ENCODE results near the gene SPEN. TPM values are rescaled to one million over a fixed set of nuclear protein-coding genes. Genes with fewer than 3 reads are reported as not detected.

Gene SPEN
- total and polyA plus RNA-seq, 3 experiments from 2014 or later, result 35.6 to 66.3 (median 63.1) TPM

DNA sequence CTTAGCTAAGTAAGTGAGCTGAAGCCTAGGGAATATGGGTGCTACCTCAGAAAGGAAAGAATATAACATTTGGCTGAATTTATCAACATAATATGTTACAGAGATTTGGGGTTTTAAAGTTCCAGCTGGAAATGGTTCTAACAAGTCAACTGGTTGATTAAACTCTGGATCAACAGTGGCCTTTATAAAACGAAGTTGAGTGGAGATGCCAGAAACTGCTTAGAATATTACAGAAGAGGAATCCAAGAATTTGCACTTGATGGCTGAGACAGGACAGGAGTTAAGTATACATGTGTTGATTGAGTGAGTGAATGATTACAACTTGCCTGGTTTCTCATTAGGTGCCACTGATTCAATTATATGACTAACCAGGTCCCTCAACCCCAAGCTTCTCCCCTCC, 135.8 kb downstream of the SPEN start:
- Mint-ChIP-seq H3K36me3 (no peaks in the 10 kb centered on the region), H3K27me3 (peaks cover 2 to 10% of the 10 kb centered on the region in 2 donors), H3K4me1 (peaks cover 0 to under 1% (median 0%) of the 10 kb centered on the region in 3 donors), H3K4me3 (peak overlapping the region in 1 of 7 donors; percentile 4), H3K27ac (no peak overlapping the region), H3K9me3 (no peaks in the 10 kb centered on the region)
- no peak overlapping the region for H3K4me3 ChIP-seq (ENCODE audit: low read length)
- H3K36me3 ChIP-seq (ENCODE audit: insufficient read depth, low read length), result no peaks in the 10 kb centered on the region
- no peak overlapping the region for H3K27ac ChIP-seq (ENCODE audit: low read depth, low read length)
- ChIA-PET CTCF (no interaction called here), POLR2A (no interaction called here)
- no peaks in the 10 kb centered on the region for H3K27me3 ChIP-seq (ENCODE audit: insufficient read depth, low read length, poor library complexity, severe bottlenecking)
- no peaks in the 10 kb centered on the region for H3K9me3 ChIP-seq (ENCODE audit: low read length)
- DNase-seq, result no peak
- no peaks in the 10 kb centered on the region for H3K4me1 ChIP-seq (ENCODE audit: insufficient read depth, low read length)

DNA sequence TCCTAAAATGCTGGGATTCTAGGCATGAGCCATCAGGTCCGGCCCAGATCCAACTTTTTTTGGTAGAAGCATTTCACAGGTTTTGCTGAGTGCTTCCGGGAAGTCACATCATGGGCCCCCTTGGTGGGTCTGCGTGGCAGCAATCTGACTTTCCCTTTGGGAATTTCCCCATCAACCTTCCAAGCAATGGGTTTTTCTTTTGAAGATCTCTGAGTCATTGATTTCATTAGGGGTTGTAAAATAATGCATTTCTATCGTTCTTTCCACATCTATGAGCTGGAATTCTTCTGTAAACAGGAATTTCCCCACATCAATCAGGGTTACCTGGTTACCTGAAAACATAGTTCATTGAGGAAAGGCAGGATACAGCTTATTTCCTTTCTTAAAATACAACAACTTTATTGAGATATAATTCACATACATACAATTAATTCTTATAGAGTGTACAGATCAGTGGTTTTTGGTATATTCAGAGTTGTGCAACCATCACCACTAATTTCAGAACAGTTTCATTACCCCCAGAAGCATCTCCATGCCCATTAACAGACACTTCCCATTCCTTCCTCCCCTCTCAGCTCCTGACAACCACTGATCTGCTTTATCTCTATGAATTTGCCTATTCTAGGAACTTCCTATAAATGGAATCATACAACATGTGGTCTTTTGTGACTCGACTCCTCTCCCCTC, 138.2 kb downstream of the SPEN start:
- Histone ChIP-seq H3K27me3 (ENCODE audit: insufficient read depth, low read length, poor library complexity, severe bottlenecking) (no peaks in the 10 kb centered on the region), H3K27ac (ENCODE audit: low read depth, low read length) (no peak overlapping the region), H3K4me3 (ENCODE audit: low read length) (no peak overlapping the region), H3K36me3 (ENCODE audit: insufficient read depth, low read length) (no peaks in the 10 kb centered on the region), H3K9me3 (ENCODE audit: low read length) (no peaks in the 10 kb centered on the region), H3K4me1 (ENCODE audit: insufficient read depth, low read length) (no peaks in the 10 kb centered on the region)
- peaks cover 2 to 10% of the 10 kb centered on the region in 2 donors for H3K27me3 Mint-ChIP-seq
- no peaks in the 10 kb centered on the region for H3K4me1 Mint-ChIP-seq
- CTCF ChIA-PET, result no interaction called here
- no peak overlapping the region for H3K27ac Mint-ChIP-seq
- H3K9me3 Mint-ChIP-seq, result no peaks in the 10 kb centered on the region
- DNase-seq, result no peak
- POLR2A ChIA-PET, result interaction anchor here (0.6 kb wide), 1 partner anchor 168 kb away, joined by 4 read pairs; no protein-coding TSS in a partner anchor
- no peaks in the 10 kb centered on the region for H3K36me3 Mint-ChIP-seq
- H3K4me3 Mint-ChIP-seq, result no peak overlapping the region

DNA sequence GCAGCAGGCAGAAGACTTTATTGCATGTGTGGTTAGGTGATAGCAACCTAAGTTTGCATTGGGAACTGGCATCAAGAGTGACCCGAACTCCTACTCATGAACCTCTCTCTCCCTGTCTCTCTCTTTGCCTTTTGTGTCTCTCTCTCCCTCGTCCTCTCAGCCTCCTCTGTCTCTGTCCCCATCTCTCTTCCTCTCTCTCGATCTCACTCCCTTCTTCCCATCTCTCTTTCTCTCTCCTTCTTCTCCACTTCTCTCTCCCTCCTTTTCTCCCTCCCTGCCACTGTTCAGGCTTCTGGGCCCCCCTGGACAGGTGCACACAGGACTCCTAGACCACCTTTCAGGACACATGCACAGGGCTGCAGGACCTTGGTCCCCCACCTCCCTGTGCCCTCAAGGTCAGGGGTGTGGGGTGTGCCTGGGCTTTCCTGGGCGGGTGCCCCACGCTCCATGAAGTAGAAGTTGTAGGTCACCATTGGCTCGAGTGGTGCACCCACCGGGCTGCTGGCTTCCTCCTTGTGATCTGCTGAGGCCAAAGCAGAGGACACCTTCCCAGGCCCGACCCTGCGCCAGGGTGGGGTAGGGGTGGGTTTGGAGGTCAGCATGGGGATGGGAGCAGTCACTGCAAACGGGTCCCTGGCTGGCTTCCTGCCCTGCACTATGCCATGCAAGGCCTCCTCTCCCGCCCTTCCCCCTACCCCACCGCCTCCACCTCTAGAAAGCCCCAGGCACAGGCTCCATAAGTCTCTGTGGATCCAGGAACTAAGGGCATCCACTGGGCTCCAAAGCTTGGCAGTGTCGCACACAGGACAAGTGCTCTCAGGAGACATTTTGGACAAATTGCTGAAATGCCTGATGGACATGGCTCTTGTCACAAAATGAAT, 141.6 kb downstream of the SPEN start:
- POLR2A ChIA-PET, result no interaction called here
- Histone ChIP-seq H3K4me3 (ENCODE audit: low read length) (no peak overlapping the region), H3K36me3 (ENCODE audit: insufficient read depth, low read length) (no peaks in the 10 kb centered on the region), H3K27ac (ENCODE audit: low read depth, low read length) (no peak overlapping the region), H3K4me1 (ENCODE audit: insufficient read depth, low read length) (no peaks in the 10 kb centered on the region), H3K9me3 (ENCODE audit: low read length) (no peaks in the 10 kb centered on the region), H3K27me3 (ENCODE audit: insufficient read depth, low read length, poor library complexity, severe bottlenecking) (no peaks in the 10 kb centered on the region)
- no peaks in the 10 kb centered on the region for H3K9me3 Mint-ChIP-seq
- no peak overlapping the region for H3K27ac Mint-ChIP-seq
- no peaks in the 10 kb centered on the region for H3K4me1 Mint-ChIP-seq
- H3K4me3 Mint-ChIP-seq, result no peak overlapping the region
- no peaks in the 10 kb centered on the region for H3K36me3 Mint-ChIP-seq
- peaks cover 0 to 1% of the 10 kb centered on the region in 2 donors for H3K27me3 Mint-ChIP-seq
- DNase-seq, result no peak
- CTCF ChIA-PET, result no interaction called here

DNA sequence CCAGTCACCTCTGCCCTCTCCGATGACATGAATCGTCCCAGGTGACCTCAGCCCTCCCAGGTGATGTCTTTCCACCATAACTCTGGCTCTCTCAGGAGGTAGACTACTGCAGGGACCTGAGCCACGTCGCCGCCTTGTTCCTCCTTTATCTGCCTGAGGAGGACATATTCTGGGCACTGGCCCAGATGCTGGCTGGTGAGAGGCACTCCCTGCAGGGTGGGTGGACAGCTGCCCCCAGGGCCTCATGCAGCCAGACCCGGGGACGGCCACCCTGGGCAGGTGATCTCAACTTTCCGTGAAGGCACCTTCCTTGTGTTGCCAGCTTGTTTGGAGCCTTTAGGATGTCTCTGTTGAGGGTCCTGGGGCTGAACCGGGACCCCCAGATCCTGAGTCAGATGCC, 142.3 kb downstream of the SPEN start:
- ChIA-PET CTCF (no interaction called here), POLR2A (no interaction called here)
- Histone ChIP-seq H3K27ac (ENCODE audit: low read depth, low read length) (no peak overlapping the region), H3K4me3 (ENCODE audit: low read length) (no peak overlapping the region), H3K4me1 (ENCODE audit: insufficient read depth, low read length) (no peaks in the 10 kb centered on the region), H3K27me3 (ENCODE audit: insufficient read depth, low read length, poor library complexity, severe bottlenecking) (no peaks in the 10 kb centered on the region), H3K9me3 (ENCODE audit: low read length) (no peaks in the 10 kb centered on the region), H3K36me3 (ENCODE audit: insufficient read depth, low read length) (no peaks in the 10 kb centered on the region)
- H3K36me3 Mint-ChIP-seq, result no peaks in the 10 kb centered on the region
- H3K27me3 Mint-ChIP-seq, result no peaks in the 10 kb centered on the region
- no peaks in the 10 kb centered on the region for H3K4me1 Mint-ChIP-seq
- no peak overlapping the region for H3K27ac Mint-ChIP-seq
- no peak overlapping the region for H3K4me3 Mint-ChIP-seq
- DNase-seq, result no peak
- H3K9me3 Mint-ChIP-seq, result no peaks in the 10 kb centered on the region

Other genes with a start within 250 kb of the SPEN start
- 10 to 100 TPM; 47.8 to 50.4 TPM for gene DDI2, start 230.2 kb upstream of the SPEN start, total RNA-seq
- gene DDI2, start 230.2 kb upstream of the SPEN start, polyA plus RNA-seq, result 6.1 TPM
- 10 to 100 TPM; 55.8 to 56.3 TPM for gene PLEKHM2, start 163.4 kb upstream of the SPEN start, total RNA-seq
- gene PLEKHM2, start 163.4 kb upstream of the SPEN start, polyA plus RNA-seq, result 8.3 TPM
- gene SLC25A34, start 111.4 kb upstream of the SPEN start, total RNA-seq, result under 1 TPM; 0.93 to 0.94 TPM
- 0.15 TPM for gene SLC25A34, start 111.4 kb upstream of the SPEN start, polyA plus RNA-seq
- gene TMEM82, start 105.2 kb upstream of the SPEN start, total RNA-seq, result not detected
- not detected for gene TMEM82, start 105.2 kb upstream of the SPEN start, polyA plus RNA-seq
- not detected for gene FBLIM1, start 88.9 kb upstream of the SPEN start, total RNA-seq
- not detected for gene FBLIM1, start 88.9 kb upstream of the SPEN start, polyA plus RNA-seq
- 1 to 10 TPM; 1.7 to 2.0 TPM for gene UQCRHL, start 40.1 kb upstream of the SPEN start, total RNA-seq
- gene UQCRHL, start 40.1 kb upstream of the SPEN start, polyA plus RNA-seq, result 0.95 TPM
- gene ZBTB17, start 128.4 kb downstream of the SPEN start, total RNA-seq, result 10 to 100 TPM; 49.9 to 51.5 TPM
- gene ZBTB17, start 128.4 kb downstream of the SPEN start, polyA plus RNA-seq, result 24.7 TPM
- gene SRARP, start 156.5 kb downstream of the SPEN start, total RNA-seq, result not detected
- not detected for gene SRARP, start 156.5 kb downstream of the SPEN start, polyA plus RNA-seq
- not detected for gene HSPB7, start 170.3 kb downstream of the SPEN start, total RNA-seq
- gene HSPB7, start 170.3 kb downstream of the SPEN start, polyA plus RNA-seq, result not detected
- gene CLCNKA, start 174.3 kb downstream of the SPEN start, total RNA-seq, result not detected
- not detected for gene CLCNKA, start 174.3 kb downstream of the SPEN start, polyA plus RNA-seq
- not detected for gene CLCNKB, start 196.1 kb downstream of the SPEN start, total RNA-seq
- not detected for gene CLCNKB, start 196.1 kb downstream of the SPEN start, polyA plus RNA-seq
- under 1 TPM; 0.62 to 0.66 TPM for gene FAM131C, start 225.9 kb downstream of the SPEN start, total RNA-seq
- gene FAM131C, start 225.9 kb downstream of the SPEN start, polyA plus RNA-seq, result not detected

Measured in CD8-positive, alpha-beta memory T cell (primary cell).